Neuronal stem cell (in vitro differentiated cells): ENCODE data around the gene GSTO2.
A peak's percentile ranks its signal among the peaks of the same experiment; 100 is the strongest.

Experiments used
- DNase-seq: peaks from one replicate; pipeline ENCODE4 v3.0.0-alpha.2; 2013; ENCODE audit warnings: low spot score
- H2AFZ ChIP-seq: one replicate; pipeline ENCODE4 v1.6.1; 2013; ENCODE audit warnings: mild to moderate bottlenecking, low read length, inconsistent platforms
- H2AK5ac ChIP-seq: 2 replicates; pipeline ENCODE4 v1.6.1; 2013; ENCODE audit warnings: low read depth, mild to moderate bottlenecking, inconsistent platforms, low read length, moderate library complexity, mixed read lengths
- H2BK120ac ChIP-seq: 2 replicates; pipeline ENCODE4 v1.6.1; 2013; ENCODE audit warnings: low read depth, mild to moderate bottlenecking, inconsistent platforms, low read length, moderate library complexity, mixed read lengths
- H2BK12ac ChIP-seq: one replicate; pipeline ENCODE4 v1.6.1; 2013; ENCODE audit warnings: low read length, inconsistent platforms
- H2BK15ac ChIP-seq: 2 replicates; pipeline ENCODE4 v1.6.1; 2013; ENCODE audit warnings: mild to moderate bottlenecking, low read length, inconsistent platforms, mixed read lengths
- H2BK5ac ChIP-seq: one replicate; pipeline ENCODE4 v1.6.1; 2013; ENCODE audit warnings: inconsistent platforms, mild to moderate bottlenecking, low read length, moderate library complexity
- H3K14ac ChIP-seq: one replicate; pipeline ENCODE4 v1.6.1; 2013; ENCODE audit warnings: low read length, inconsistent platforms
- H3K18ac ChIP-seq: 2 replicates; pipeline ENCODE4 v1.6.1; 2013; ENCODE audit warnings: low read length, inconsistent platforms
- H3K23ac ChIP-seq: 2 replicates; pipeline ENCODE4 v1.6.1; 2013; ENCODE audit warnings: low read depth, mild to moderate bottlenecking, mixed read lengths, low read length, inconsistent platforms; ENCODE audit not compliant: poor library complexity
- H3K27ac ChIP-seq: replicated peaks from 3 replicates; pipeline ENCODE4 v1.5.1; 2013; ENCODE audit warnings: low read length, inconsistent platforms
- H3K27me3 ChIP-seq, 3 experiments: 2 replicates each; pipeline ENCODE4 v1.6.1; 2013; ENCODE audit warnings: low read length in 3 of 3, mild to moderate bottlenecking in 2 of 3, inconsistent platforms in 1 of 3, low read depth in 1 of 3, mixed read lengths in 1 of 3, moderate library complexity in 1 of 3; ENCODE audit not compliant: control insufficient read depth in 3 of 3, insufficient read depth in 3 of 3
- H3K36me3 ChIP-seq, 2 donors: replicated peaks in 1 of 2; 2 replicates each; pipeline ENCODE4 v1.6.1; 2013; ENCODE audit warnings: low read length in 2 of 2; ENCODE audit not compliant: control insufficient read depth in 2 of 2, insufficient read depth in 2 of 2
- H3K4ac ChIP-seq: 2 replicates; pipeline ENCODE4 v1.6.1; 2013; ENCODE audit warnings: inconsistent platforms, mild to moderate bottlenecking, low read length, moderate library complexity
- H3K4me1 ChIP-seq, 2 donors: 1 replicate in 1 of 2; 2 replicates in 1 of 2; pipeline ENCODE4 v1.6.1; 2013; ENCODE audit warnings: low read length in 2 of 2, low read depth in 1 of 2; ENCODE audit not compliant: control insufficient read depth in 2 of 2, insufficient read depth in 1 of 2
- H3K4me2 ChIP-seq: one replicate; pipeline ENCODE4 v1.6.1; 2013; ENCODE audit warnings: mild to moderate bottlenecking, low read length, inconsistent platforms; ENCODE audit not compliant: insufficient read depth, poor library complexity, severe bottlenecking
- H3K4me3 ChIP-seq, 2 donors: 2 replicates each; pipeline ENCODE4 v1.5.1; 2013; ENCODE audit warnings: low read length in 2 of 2, mild to moderate bottlenecking in 2 of 2, inconsistent platforms in 1 of 2, moderate library complexity in 1 of 2
- H3K79me1 ChIP-seq: one replicate; pipeline ENCODE4 v1.6.1; 2013; ENCODE audit warnings: low read depth, mild to moderate bottlenecking, inconsistent platforms, low read length, moderate library complexity
- H3K9ac ChIP-seq: one replicate; pipeline ENCODE4 v1.6.1; 2013; ENCODE audit warnings: mild to moderate bottlenecking, low read depth, low read length, inconsistent platforms; ENCODE audit not compliant: poor library complexity
- H3K9me3 ChIP-seq, 2 donors: replicated peaks in 1 of 2; 2 replicates each; pipeline versions ENCODE3 to v1.6.1; 2013; ENCODE audit warnings: low read length in 2 of 2, mild to moderate bottlenecking in 2 of 2, inconsistent platforms in 1 of 2, low read depth in 1 of 2, mixed read lengths in 1 of 2, moderate library complexity in 1 of 2; ENCODE audit not compliant: control insufficient read depth in 2 of 2, insufficient read depth in 1 of 2
- H4K8ac ChIP-seq: one replicate; pipeline ENCODE4 v1.6.1; 2013; ENCODE audit warnings: low read depth, mild to moderate bottlenecking, inconsistent platforms, low read length, moderate library complexity
- H4K91ac ChIP-seq: one replicate; pipeline ENCODE4 v1.6.1; 2013; ENCODE audit warnings: low read length, low read depth, mild to moderate bottlenecking, inconsistent platforms; ENCODE audit not compliant: poor library complexity
- WGBS, 2 donors: extraction: QIAGEN DNeasy Blood & Tissue Kit; methylation state at CpG; one replicate each; pipeline ENCODE4 v1.1.7; 2013; ENCODE audit warnings: missing lambda C conversion rate in 2 of 2, mixed read lengths in 1 of 2; ENCODE audit not compliant: insufficient read length in 2 of 2, insufficient replicate concordance in 1 of 2; ENCODE audit errors: extremely low coverage in 2 of 2; 5-methylcytosine and 5-hydroxymethylcytosine counted together

The GSTO2 gene

DNA sequence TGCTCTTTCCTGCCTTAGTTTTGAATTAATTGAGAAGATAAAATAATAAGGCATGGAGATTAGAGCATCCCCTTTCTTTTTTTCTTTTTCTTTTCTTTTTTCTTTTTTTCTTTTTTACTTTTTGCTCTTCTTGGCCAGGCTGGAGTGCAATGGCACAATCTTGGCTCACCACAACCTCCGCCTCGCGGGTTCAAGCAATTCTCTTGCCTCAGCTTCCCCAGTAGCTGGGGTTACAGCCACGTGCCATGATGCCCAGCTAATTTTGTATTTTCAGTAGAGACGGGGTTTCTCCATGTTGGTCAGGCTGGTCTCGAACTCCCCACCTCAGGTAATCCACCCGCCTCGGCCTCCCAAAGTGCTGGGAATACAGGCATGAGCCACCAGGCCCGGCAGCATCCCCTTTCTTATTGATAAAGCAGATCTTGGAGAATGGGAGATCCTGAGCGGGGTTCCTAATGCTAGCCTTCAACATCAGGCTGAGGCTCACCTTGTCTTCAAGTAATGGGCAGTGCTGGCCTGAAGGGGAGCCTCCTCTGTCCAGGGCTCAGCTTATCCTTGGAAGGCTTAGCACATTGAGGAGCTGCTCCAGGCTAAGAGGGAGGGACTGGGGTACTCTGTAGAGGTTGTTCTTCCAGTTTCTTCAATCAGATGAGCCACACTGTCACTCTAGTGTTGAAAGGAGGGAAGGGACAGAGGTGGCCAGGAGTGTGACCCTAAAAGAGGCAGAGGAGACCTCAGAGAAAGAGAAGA, 27.9 kb downstream of the GSTO2 start:
- no peak overlapping the region for H2BK12ac ChIP-seq
- H3K9me3 ChIP-seq, result no peaks in the 10 kb centered on the region
- H3K14ac ChIP-seq, result no peak overlapping the region
- no peak overlapping the region for H2AFZ ChIP-seq
- no peak overlapping the region for H3K4me2 ChIP-seq
- peaks cover 4 to 14% of the 10 kb centered on the region in 2 donors for H3K4me1 ChIP-seq
- no peaks in the 10 kb centered on the region for H3K27me3 ChIP-seq
- H3K9ac ChIP-seq, result no peak overlapping the region
- H4K8ac ChIP-seq, result no peak overlapping the region
- H2BK5ac ChIP-seq, result no peak overlapping the region
- no peak overlapping the region for H2BK120ac ChIP-seq
- no CpG with 5 or more reads among the region's 10 CpGs for WGBS, 2 donors
- no peak overlapping the region for H3K4me3 ChIP-seq
- H3K36me3 ChIP-seq, result no peaks in the 10 kb centered on the region
- DNase-seq, result no peak
- H4K91ac ChIP-seq, result no peak overlapping the region
- no peak overlapping the region for H3K23ac ChIP-seq
- H2AK5ac ChIP-seq, result no peak overlapping the region
- no peak overlapping the region for H3K4ac ChIP-seq
- no peak overlapping the region for H3K27ac ChIP-seq
- H2BK15ac ChIP-seq, result no peak overlapping the region
- no peaks in the 10 kb centered on the region for H3K79me1 ChIP-seq
- H3K18ac ChIP-seq, result no peak overlapping the region

DNA sequence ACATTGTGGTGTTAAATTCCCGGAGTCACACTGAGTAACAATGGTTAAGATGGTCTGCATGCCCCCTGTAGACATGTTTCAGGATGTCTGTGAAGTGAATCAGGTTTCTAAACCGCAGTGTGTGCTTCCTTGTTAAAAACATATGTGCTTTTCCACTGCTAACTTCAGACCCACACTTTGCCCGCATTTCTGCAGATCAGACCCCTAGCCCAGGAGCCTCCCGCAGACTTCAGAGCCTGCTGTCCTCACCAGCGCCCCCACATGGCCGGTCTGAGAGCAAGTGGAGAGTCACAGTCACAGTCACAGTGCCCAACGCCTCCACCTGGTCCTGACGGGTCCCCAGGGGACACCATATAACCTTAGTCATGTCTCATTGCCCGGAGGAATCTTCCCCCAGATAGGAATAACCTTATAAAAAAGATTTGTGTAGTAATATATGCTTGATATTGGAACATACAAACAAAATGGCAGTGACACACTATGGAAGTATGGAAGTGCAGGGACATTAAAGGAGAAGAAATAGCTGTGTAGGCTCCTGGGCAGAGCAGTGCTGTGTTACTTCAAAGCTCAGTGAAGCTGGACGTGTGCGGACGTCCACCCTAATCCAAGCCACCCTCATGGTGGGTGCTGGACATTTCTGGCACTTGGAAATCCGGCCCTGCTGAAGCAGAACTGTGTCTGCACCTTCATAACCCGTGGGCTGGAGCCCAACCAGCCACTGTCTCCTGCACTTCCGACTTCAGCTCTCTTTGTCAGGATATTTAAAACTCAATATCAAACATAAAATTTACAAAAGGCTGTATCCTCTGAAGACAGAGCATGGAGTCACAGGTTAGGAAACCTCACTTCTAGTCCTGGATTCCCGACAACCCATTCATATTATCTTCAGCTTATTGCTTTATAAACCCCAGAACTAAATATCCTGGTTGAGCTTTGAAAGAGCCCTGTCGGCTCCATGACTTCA, 29.0 kb downstream of the GSTO2 start:
- no peak overlapping the region for H2BK120ac ChIP-seq
- no CpG with 5 or more reads among the region's 17 CpGs for WGBS, 2 donors

DNA sequence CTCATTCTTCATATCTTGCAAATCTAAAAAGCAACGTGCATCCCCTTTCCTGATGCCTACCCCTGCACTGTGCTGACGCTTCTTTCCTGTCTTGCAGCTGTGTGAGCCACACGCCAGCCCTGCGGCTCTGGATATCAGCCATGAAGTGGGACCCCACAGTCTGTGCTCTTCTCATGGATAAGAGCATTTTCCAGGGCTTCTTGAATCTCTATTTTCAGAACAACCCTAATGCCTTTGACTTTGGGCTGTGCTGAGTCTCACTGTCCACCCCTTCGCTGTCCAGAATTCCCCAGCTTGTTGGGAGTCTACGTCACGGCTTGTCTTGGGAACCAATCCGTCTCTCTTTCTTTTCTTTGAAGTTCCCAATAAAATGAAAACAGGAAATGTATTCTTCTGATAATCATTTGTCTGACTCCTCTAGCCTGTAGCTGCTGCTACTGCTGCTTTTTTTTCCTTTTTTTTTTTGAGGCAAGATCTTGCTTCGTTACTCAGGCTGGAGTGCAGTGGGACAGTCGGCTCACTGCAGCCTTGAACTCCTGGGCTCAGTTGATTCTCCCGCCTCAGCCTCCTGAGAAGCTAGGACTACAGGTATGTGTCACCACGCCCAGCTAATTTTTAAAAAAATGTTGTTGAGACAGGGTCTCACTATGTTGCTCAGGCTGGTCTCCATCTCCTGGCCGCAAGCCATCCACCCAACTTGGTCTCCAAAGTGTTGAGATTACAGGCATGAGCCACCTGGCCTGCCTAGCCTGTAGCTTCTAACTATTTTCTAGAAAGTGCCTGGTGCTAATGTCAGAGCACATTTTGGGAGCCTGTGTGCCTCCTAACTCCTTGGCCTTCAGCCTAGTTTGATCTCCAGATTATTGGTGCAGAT, 30.3 kb downstream of the GSTO2 start:
- no peak overlapping the region for H3K4me3 ChIP-seq
- no peak overlapping the region for H3K14ac ChIP-seq
- no peak overlapping the region for H3K9ac ChIP-seq
- no peak overlapping the region for H2BK12ac ChIP-seq
- H4K8ac ChIP-seq, result no peak overlapping the region
- peaks cover 0 to 5% of the 10 kb centered on the region in 2 donors for H3K9me3 ChIP-seq
- no peak overlapping the region for H3K23ac ChIP-seq
- H3K18ac ChIP-seq, result no peak overlapping the region
- no peak overlapping the region for H3K27ac ChIP-seq
- H2AK5ac ChIP-seq, result no peak overlapping the region
- no peak overlapping the region for H3K4me2 ChIP-seq
- no peak overlapping the region for H2BK5ac ChIP-seq
- no peaks in the 10 kb centered on the region for H3K27me3 ChIP-seq
- no peak overlapping the region for H4K91ac ChIP-seq
- H3K4me1 ChIP-seq, result peaks cover 3 to 14% of the 10 kb centered on the region in 2 donors
- WGBS, 2 donors, result no CpG with 5 or more reads among the region's 13 CpGs
- H3K79me1 ChIP-seq, result no peaks in the 10 kb centered on the region
- H2BK120ac ChIP-seq, result no peak overlapping the region
- no peak overlapping the region for H3K4ac ChIP-seq
- peak overlapping the region; percentile 57 for H2AFZ ChIP-seq
- no peak for DNase-seq
- no peak overlapping the region for H2BK15ac ChIP-seq
- no peaks in the 10 kb centered on the region for H3K36me3 ChIP-seq

More for the DNA sequence above, 29.0 kb downstream of the GSTO2 start:
- Histone ChIP-seq H3K9me3 (no peaks in the 10 kb centered on the region), H3K14ac (no peak overlapping the region), H3K4me1 (peaks cover 3 to 14% of the 10 kb centered on the region in 2 donors), H3K4ac (no peak overlapping the region), H3K27ac (no peak overlapping the region), H2AFZ (no peak overlapping the region), H2AK5ac (no peak overlapping the region), H3K4me3 (no peak overlapping the region), H3K27me3 (no peaks in the 10 kb centered on the region), H3K4me2 (no peak overlapping the region), H3K79me1 (no peaks in the 10 kb centered on the region), H3K23ac (no peak overlapping the region), H3K36me3 (no peaks in the 10 kb centered on the region), H2BK12ac (no peak overlapping the region), H3K18ac (no peak overlapping the region), H4K8ac (no peak overlapping the region), H2BK15ac (no peak overlapping the region), H4K91ac (no peak overlapping the region), H2BK5ac (no peak overlapping the region), H3K9ac (no peak overlapping the region)
- DNase-seq, result peak; percentile 31
